ENCODE data around the gene RLN2.

DNA sequence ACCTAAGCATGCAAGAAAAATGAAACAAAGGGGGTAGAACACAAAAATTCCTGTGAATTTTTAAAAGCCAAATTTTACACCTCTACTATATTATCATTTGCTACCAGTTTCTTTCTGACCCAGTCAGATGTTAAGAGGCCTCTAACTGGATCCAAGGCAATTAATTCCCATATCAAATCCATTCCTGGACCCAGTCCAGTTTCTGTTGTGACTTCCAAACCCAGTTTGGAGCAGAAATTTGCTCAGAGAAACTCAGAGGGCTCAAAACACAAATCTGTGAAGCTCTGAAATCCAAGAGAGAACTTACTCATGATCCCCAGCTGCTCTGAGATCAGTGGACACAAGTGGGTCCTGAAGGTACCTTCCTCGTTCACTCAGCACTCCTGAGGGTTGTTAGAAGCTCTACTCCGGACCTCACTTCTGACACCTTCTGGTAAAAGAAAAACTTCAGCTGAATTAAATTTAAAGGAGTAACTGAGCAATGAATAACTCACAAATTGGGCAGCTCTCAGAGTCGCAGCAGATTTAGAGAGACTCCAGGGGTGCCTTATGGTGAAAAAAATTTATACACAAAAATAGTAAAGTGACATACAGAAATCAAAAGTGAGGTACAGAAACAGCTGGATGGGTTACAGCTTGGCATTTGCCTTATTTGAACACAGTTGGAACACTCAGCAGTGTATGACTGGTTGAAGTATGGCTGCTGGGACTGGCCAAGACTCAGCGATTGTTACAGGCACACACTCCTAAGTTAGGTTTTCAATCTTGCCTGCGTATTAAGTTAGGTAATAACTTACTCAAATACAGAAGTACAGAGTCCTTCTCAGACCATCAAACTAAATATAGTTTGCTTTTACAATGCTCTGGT is 40.9 kb downstream of the RLN2 start:
- TF ChIP-seq, protein P1, sequence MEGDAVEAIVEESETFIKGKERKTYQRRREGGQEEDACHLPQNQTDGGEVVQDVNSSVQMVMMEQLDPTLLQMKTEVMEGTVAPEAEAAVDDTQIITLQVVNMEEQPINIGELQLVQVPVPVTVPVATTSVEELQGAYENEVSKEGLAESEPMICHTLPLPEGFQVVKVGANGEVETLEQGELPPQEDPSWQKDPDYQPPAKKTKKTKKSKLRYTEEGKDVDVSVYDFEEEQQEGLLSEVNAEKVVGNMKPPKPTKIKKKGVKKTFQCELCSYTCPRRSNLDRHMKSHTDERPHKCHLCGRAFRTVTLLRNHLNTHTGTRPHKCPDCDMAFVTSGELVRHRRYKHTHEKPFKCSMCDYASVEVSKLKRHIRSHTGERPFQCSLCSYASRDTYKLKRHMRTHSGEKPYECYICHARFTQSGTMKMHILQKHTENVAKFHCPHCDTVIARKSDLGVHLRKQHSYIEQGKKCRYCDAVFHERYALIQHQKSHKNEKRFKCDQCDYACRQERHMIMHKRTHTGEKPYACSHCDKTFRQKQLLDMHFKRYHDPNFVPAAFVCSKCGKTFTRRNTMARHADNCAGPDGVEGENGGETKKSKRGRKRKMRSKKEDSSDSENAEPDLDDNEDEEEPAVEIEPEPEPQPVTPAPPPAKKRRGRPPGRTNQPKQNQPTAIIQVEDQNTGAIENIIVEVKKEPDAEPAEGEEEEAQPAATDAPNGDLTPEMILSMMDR (IDR thresholded peaks at IDR 0.05): no peak
- TF ChIP-seq POLR2A (IDR thresholded peaks at IDR 0.05): no peak

Data from gastroesophageal sphincter (tissue), 3 donors.